Activated T-helper 1 cell treated with Interleukin-2 at 50 U/mL for 16 hours (primary cell): ENCODE measurements around the gene GLIS1.

ENCODE experiments used
- DNase-seq: peaks from one replicate; pipeline ENCODE4 v3.0.0-alpha.2; 2020; ENCODE audit warnings: low read depth

Gene GLIS1

GRCh38 chr1:53546409-53547155 is 192.4 kb downstream of the GLIS1 start:
- DNase-seq, result no peak

DNA sequence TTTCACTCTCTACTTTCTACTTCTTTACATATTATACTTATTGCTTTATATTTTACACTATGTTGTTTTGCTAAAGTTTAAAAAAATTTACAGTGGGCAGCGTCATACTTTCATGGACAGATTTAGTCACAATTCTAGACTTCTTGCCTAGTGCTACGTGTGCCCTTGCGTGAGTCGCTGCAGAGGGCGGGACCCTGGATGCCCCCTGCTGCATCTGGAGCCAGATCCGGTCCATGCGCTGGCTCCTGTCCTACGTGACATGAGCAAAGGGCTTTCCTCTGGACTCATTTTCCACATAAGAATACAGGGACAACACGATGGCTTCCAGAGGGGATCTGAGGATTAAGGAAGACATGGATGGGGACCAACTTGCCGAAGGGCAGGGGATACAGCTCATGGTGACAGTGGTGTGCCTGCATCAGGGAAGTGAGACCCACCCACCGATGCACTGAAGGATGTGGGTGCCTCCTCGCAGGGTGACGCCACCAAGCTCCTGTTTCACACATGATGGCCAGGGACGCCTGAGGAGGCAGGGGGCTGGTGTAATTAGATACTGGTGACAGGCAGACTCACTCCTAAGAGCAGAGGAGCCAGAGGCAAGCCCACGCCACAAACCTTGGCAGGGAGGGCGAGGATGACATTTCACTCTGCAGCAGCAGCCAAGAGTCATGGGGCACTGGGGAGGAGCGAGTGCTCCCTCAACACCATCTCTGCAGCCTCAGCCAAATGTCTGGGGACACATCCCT is 193.1 kb downstream of the GLIS1 start:
- DNase-seq, result no peak

GRCh38 chr1:53544728-53545515 is 194.0 kb downstream of the GLIS1 start:
- DNase-seq, result no peak

DNA sequence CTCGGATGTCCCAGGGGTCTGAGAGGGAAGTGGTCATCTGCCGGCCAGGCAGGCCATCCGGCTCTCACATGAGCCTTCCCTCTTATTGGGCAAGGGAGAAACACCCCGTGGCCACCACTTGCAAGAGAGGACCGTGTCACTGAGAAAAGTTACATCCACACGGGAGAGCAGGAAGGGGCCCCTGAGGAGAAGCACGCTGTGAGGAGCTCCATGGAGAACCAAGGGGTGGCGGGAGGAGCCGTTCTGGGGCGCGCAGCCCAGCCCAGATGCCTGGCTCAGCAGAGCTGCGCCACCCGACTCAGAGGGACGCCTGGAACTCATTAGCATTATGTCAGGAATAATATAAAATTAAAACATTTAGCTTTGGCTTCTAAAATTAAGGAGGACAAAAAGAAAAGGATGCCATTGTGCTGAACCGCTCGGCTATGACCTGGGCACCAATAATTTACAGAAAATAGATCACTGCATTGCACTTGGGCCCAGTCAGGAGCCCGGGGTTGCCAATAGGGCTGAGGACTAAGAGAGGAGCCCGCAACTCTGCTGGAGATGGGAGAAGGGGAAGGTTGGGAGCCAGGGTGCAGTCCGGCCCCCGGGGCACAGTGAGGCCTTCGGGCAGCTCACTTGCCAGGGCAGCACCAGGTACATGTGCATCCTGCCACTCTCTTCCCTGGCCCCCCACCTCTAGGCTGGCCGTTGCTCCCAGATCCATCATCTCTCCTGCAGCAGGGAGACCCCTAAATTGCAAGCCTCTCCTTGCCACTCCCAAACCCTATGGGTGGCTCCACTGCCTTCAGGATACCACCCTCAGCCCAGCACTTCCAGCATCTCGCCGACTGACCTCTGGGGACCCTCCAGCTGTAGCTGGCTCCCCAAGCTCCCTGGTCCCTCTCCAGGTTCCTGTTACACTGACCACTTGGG is 194.9 kb downstream of the GLIS1 start:
- no peak for DNase-seq

- DNase-seq, result no peak
These were observed 195.7 kb downstream of the GLIS1 start for GRCh38 chr1:53543130-53543777.

DNA sequence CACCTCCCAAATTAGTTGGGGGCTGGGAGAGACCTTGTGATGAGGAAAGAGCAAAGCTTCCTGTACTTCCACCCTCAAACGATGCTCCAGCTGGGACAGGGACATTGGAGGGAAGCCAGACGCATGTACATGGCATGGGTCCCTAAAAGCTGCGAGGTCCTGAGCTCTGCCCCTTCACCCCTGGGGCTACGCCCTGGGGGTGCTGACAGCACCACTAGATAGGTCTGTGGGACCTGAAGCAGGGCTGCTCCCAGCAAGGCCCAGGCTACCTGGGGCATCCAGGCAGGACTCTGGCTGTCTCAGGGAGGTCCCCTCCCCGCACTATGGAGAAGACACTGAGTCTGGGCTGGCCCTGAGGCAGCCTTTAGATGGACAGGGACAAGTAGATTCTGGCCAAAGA is 196.4 kb downstream of the GLIS1 start:
- DNase-seq, result no peak

GRCh38 chr1:53541761-53542550 is 197.0 kb downstream of the GLIS1 start:
- DNase-seq, result no peak

DNA sequence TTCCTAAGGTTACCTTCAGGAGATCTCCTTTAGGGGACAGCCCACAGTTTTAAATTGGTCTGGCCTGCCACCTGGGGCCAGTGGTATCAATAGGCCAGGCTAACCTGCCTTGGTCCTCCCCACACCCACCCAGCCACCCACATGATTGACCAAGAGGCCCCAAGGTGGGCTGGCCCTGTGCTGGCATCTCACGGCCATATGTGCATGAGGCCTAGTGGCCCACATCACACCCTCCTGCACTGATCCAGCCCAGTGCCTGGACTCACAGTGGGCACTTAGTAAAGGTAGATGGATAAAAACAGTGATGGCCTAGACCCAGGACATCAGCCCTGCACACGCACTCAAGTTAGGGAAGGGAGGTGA is 197.7 kb downstream of the GLIS1 start:
- DNase-seq, result no peak

GRCh38 chr1:53540604-53541262 is 198.2 kb downstream of the GLIS1 start:
- DNase-seq, result no peak

DNA sequence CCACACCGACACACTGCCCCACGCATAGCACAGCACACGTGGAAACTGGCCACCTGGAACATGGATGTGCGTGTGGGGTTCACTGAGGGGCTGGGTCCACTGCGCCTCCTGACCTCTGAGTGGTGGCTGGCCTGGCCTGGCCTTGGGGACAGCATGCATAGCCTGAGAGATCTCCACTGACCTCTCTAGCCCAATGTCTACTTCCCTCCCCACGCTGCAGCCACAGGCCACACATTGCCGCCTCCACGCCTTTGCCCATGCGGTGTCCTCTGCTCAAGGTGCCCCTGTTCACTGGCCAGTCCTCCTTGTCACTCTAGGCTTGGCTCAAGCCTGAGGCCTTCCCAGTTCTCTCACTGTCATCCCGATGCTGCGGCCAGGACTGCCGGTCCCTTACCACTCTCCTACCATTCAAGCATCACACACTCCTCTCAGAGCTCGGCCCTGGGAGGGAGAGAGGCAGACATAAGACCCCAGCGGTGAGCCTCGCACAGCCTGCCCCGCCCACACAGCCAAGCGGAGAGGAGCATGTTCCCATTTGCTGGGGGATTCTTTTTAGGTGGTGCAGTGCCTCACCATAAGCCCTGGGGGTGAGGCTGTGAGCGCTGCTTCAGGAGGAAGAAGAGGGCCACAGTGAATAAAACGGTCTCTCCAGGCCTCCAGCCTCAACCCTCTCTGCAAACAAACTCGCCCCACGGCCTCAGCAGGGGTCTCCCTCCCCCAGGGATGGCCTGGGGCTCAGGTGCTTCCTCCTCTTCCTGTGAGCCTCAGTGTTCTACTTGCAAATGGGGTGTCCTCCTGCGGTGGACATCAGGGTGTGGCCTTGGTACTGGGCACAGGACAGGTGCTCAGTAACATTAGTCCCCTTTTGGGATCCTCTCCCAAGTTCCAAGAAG is 199.0 kb downstream of the GLIS1 start:
- no peak for DNase-seq

DNA sequence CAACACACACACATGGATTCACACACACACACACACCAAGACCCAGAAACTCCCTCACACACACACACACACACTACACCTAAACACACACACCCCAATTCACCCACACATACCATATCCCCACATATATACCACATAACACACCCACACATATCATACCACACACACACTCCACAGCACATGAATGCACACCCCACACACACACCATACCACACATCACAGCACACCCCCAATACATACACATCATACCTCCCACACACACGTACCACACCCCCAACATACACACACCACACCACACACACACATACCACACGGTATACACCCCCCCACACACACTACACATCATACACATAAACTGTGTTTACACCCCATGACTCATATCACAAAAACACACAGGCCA is 199.7 kb downstream of the GLIS1 start:
- DNase-seq, result no peak

DNA sequence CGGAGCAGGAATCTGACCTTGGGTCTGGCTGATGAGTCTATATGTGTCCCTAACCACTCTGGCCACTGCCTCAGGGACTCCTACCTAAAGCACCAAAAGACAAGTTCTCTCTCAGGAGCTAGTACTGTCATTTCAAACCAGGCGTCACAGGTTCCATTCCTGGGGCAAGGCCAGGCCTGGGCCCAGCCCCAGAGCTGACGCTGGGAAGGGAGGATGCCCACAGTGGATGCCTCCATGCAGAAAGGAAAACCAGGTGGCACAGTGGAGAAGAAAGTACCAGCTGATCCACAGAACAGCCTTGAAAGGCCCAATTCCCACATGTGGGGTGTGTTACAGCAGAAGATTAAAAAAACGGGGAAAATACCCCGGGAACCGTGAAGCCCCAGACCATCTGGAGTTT is 202.4 kb downstream of the GLIS1 start:
- DNase-seq, result no peak

- DNase-seq, result no peak
These were observed 203.1 kb downstream of the GLIS1 start for GRCh38 chr1:53535846-53536245.

GRCh38 chr1:53535226-53535625 is 203.7 kb downstream of the GLIS1 start:
- DNase-seq, result no peak

GRCh38 chr1:53532912-53533311 is 206.1 kb downstream of the GLIS1 start:
- DNase-seq, result no peak

GRCh38 chr1:53532377-53532776 is 206.6 kb downstream of the GLIS1 start:
- no peak for DNase-seq

- DNase-seq, result no peak
These were observed 208.4 kb downstream of the GLIS1 start for GRCh38 chr1:53530550-53530949.

DNA sequence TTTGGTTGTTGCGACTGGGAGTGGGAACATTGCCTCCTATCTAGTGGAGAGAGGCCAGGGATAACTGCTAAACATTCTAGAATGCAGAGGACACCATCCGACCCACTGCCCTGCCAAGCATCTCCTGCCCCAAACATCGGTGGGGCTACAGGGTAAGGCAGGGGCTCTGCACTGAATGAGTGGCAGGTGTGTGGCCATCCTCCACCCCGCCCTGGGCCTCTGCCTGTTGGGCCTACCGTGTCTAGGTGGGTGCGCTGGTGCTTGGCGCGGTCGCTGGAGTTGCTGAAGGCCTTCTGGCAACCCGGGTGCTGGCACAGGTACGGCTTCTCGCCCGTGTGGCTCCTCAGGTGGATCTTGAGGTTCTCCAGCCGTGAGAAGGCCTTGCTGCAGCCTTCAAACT is 209.4 kb downstream of the GLIS1 start:
- DNase-seq, result no peak

- no peak for DNase-seq
These were observed 211.6 kb downstream of the GLIS1 start for GRCh38 chr1:53527368-53527767.
